ENCODE results near the gene LARP6. TPM values are rescaled to one million over a fixed set of nuclear protein-coding genes. Genes with fewer than 3 reads are reported as not detected.

The LARP6 gene
- total RNA-seq, 1 donor from 2014 or later = 50.6 TPM

DNA sequence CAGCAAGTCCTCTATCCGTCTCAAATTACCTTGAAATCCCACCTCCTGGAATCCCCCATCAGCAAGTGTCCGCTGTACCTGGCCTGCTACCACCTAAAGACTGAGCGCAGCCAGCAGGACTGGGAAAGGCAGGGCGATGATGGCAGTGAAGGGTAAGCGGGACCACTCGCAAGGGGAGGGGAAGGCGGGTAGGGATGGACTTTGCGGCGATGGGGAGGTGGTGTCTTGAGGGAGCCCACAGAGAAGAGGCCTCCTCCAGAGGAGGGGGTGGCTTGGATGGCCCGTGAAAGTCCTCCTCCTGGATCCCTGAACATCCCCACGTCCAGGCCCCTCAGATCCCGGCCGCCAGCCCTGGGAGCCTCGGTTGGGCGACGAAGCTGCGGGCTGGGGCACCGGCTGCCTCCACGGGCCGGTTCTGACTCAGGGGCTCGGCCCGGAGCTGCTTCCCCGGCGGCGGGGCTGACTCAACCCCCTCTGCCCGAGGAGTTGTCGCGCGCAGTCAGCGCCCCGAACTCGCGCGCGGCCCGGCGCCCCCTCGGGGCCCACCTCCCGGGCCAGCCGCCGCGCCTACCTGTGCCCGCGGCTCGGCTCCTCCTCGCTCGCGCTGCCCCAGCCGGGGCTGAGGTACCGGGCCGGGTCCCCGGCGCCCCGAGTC is 512 bp downstream of the LARP6 start:
- Histone ChIP-seq H3K4me1 (peaks cover 75% of the 10 kb centered on the region), H3K9me3 (replicated peaks) (no peaks in the 10 kb centered on the region), H3K27me3 (ENCODE audit: low read depth) (no peaks in the 10 kb centered on the region), H3K27ac (replicated peaks) (peak overlapping the region; percentile 95), H3K4me3 (peak overlapping the region; percentile 88), H3K36me3 (peaks cover 13% of the 10 kb centered on the region)
- no peak for DNase-seq
- TF ChIP-seq, protein P1, sequence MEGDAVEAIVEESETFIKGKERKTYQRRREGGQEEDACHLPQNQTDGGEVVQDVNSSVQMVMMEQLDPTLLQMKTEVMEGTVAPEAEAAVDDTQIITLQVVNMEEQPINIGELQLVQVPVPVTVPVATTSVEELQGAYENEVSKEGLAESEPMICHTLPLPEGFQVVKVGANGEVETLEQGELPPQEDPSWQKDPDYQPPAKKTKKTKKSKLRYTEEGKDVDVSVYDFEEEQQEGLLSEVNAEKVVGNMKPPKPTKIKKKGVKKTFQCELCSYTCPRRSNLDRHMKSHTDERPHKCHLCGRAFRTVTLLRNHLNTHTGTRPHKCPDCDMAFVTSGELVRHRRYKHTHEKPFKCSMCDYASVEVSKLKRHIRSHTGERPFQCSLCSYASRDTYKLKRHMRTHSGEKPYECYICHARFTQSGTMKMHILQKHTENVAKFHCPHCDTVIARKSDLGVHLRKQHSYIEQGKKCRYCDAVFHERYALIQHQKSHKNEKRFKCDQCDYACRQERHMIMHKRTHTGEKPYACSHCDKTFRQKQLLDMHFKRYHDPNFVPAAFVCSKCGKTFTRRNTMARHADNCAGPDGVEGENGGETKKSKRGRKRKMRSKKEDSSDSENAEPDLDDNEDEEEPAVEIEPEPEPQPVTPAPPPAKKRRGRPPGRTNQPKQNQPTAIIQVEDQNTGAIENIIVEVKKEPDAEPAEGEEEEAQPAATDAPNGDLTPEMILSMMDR (IDR thresholded peaks at IDR 0.05; ENCODE audit: borderline replicate concordance) = no peak
- intact Hi-C loops (cut with micrococcal nuclease) = no loop called here

DNA sequence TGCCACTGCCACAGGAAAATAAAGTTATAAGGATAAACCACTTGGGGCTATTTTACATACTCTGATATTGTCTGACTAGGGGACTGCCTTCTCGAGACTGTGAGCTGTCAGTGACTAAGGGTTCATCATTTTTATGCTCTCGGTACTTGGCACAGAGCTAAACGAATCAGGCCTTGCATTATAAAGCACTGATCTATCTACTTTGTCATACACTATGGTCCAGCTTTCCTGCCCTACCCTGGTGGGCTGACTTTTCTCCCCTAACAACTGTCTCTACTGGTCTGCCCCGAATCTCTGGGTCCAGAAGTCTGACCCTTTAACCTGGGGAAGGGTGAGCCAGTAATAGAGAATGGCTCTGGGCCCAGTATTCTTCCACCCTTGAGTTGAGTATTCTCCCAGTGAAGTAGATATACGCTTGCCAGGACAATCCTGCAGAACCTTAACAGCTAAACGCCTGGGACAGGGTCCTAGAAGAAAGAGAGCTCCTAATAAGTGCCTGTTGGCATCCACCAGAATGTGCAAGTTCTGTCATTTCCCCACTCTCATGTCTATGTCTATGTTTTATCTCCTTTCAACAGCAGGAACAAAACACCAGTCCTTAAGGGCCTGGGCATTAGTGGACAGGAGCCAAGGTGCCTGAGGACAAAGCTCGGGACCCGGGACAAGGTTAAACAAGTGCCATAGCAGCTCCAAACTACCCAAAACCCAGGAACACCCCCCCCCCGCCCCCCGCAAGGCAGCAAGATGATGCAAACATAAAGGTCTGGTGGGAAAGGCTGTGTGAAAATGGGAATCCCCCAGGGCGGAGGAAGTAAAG is 1.2 kb downstream of the LARP6 start:
- H3K27me3 ChIP-seq (ENCODE audit: low read depth) = no peaks in the 10 kb centered on the region
- H3K9me3 ChIP-seq (replicated peaks) = no peaks in the 10 kb centered on the region
- peaks cover 68% of the 10 kb centered on the region for H3K4me1 ChIP-seq
- TF ChIP-seq, protein P1 (IDR thresholded peaks at IDR 0.05; ENCODE audit: borderline replicate concordance) = no peak
- DNase-seq = no peak
- H3K27ac ChIP-seq (replicated peaks) = peak overlapping the region; percentile 95
- intact Hi-C loops (cut with micrococcal nuclease) = no loop called here
- H3K36me3 ChIP-seq = peaks cover 13% of the 10 kb centered on the region
- H3K4me3 ChIP-seq = peak overlapping the region; percentile 88

DNA sequence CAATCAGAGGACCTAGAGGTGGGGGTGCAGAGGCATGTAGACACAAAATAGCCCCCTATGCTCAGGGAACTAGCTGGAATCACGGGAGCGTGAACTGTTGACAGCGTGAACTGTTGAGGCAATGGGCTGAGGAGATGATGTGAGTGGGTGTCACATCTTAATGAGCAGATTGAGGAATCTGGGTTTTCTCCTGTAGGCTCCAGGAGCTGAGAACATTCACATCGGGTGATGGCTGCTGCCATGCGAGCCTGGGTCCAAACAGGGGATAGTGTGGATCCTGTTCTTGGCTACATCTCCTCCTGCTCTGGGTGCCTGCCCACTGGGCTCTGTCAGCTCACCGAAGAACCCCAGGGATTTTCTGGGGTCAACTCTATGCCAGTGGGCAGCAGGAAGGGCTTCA is 2.1 kb downstream of the LARP6 start:
- Histone ChIP-seq H3K27me3 (ENCODE audit: low read depth) (no peaks in the 10 kb centered on the region), H3K9me3 (replicated peaks) (no peaks in the 10 kb centered on the region), H3K4me1 (peaks cover 61% of the 10 kb centered on the region), H3K4me3 (peak overlapping the region; percentile 88), H3K36me3 (peaks cover 13% of the 10 kb centered on the region), H3K27ac (replicated peaks) (peak overlapping the region; percentile 95)
- TF ChIP-seq, protein P1 (IDR thresholded peaks at IDR 0.05; ENCODE audit: borderline replicate concordance) = no peak
- DNase-seq = no peak
- intact Hi-C loops (cut with micrococcal nuclease) = no loop called here

DNA sequence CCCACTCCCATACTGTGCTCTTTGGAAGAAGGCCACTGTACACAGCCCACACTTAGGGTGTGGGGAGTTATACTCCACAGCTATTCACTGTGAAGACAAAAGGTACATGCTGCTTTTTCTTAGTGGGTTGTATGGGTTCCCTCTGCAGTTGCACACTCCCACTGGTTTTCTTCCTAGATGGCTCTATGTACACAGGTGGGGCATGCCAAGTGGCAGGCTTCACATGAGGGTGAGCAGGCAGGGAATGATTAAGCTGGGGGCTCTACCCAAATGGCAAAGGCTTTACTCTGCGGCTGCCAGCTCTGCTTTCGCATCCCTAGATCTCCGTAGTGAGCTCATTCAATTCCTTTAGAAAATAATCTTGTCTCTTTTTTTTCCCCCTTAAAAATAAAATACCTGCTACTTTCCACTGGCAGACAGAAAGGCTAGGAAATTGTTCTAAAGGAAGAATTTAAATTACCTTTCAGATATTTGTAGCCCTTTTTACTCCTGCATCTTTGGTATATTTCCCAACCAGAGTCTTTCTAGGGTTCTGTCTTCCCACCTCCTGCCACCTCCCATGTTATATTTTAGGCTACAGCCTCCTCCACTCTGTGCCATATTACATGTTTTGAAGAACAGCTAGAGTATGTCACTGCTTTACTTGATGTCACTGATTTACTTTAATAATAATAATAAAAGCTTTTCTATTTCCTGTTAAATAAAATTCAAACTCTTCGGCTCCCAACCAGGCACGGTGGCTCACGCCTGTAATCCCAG is 8.2 kb downstream of the LARP6 start:
- Histone ChIP-seq H3K36me3 (peaks cover 4% of the 10 kb centered on the region), H3K4me3 (no peak overlapping the region), H3K9me3 (replicated peaks) (no peaks in the 10 kb centered on the region), H3K27me3 (ENCODE audit: low read depth) (no peaks in the 10 kb centered on the region), H3K27ac (replicated peaks) (no peak overlapping the region), H3K4me1 (peaks cover 24% of the 10 kb centered on the region)
- intact Hi-C loops (cut with micrococcal nuclease) = no loop called here
- DNase-seq = no peak
- TF ChIP-seq, protein P1 (IDR thresholded peaks at IDR 0.05; ENCODE audit: borderline replicate concordance) = no peak

DNA sequence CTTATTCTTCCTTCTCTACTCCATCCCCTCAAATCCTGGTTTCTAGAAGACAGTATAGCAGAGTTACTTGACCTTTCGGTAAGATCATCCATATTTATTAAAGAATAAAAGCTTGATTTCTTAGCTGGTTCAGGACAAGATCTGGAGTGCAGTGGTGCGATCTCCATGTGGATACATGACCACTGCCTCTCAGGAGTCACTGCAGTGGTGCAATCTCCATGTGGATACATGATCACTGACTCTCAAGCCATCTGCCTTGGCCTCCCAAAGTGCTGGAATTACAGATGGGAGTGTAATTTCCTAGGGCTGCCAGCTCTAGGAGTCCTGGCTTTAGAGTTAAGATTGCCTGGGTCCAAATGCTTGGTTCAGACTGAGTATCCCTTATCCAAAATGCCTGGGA is 16.5 kb downstream of the LARP6 start:
- Histone ChIP-seq H3K36me3 (peaks cover 29% of the 10 kb centered on the region), H3K27me3 (ENCODE audit: low read depth) (no peaks in the 10 kb centered on the region), H3K27ac (replicated peaks) (peak overlapping the region; percentile 83), H3K4me1 (peaks cover 34% of the 10 kb centered on the region), H3K4me3 (no peak overlapping the region), H3K9me3 (replicated peaks) (no peaks in the 10 kb centered on the region)
- TF ChIP-seq, protein P1 (IDR thresholded peaks at IDR 0.05; ENCODE audit: borderline replicate concordance) = no peak
- intact Hi-C loops (cut with micrococcal nuclease) = no loop called here
- no peak for DNase-seq
